Breast epithelium (tissue), 4 donors: Measurements from ENCODE around the gene STK32A. TPM values are rescaled to one million over a fixed set of nuclear protein-coding genes. Genes with fewer than 3 reads are reported as not detected.

Experiments
- DNase-seq, 2 donors: peaks; one replicate each; pipeline ENCODE4 v3.0.0-alpha.2; 2019; ENCODE audit warnings: low spot score in 2 of 2
- H3K27ac ChIP-seq, 2 donors: fragments of 200-600 bp; sonication (generic) in 1 of 2; one replicate each; pipeline ENCODE4 v1.5.1; 2016 to 2019; ENCODE audit warnings: mild to moderate bottlenecking in 1 of 2
- H3K27me3 ChIP-seq, 2 donors: fragments of 200-600 bp; sonication (generic) in 1 of 2; one replicate each; pipeline versions ENCODE4 v1.5.1 to v1.6.0; 2017 to 2019; ENCODE audit warnings: control low read depth in 1 of 2, mild to moderate bottlenecking in 1 of 2
- H3K36me3 ChIP-seq: fragments of 200-600 bp; one replicate; pipeline ENCODE4 v1.5.1; 2019
- H3K4me1 ChIP-seq, 2 donors: fragments of 200-600 bp; sonication (generic); one replicate each; pipeline ENCODE4 v1.5.1; 2016 to 2019; ENCODE audit warnings: control low read depth in 1 of 2
- H3K4me3 ChIP-seq, 3 donors: fragments of 200-600 bp; sonication (generic); 1 replicate in 2 of 3; 2 replicates in 1 of 3; pipeline ENCODE4 v1.5.1; 2016 to 2019; ENCODE audit warnings: mild to moderate bottlenecking in 3 of 3, moderate library complexity in 2 of 3
- H3K9me3 ChIP-seq, 2 donors: fragments of 200-600 bp; sonication (generic) in 1 of 2; one replicate each; pipeline ENCODE4 v1.5.1; 2016 to 2019; ENCODE audit warnings: control low read depth in 1 of 2
- CTCF ChIP-seq, 3 donors: fragments of 450-650 bp; IDR thresholded peaks; one replicate each; pipeline ENCODE4 v1.5.1; 2016 to 2017; ENCODE audit warnings: antibody characterized with exemption in 3 of 3, mild to moderate bottlenecking in 3 of 3, moderate library complexity in 3 of 3
- POLR2A ChIP-seq: fragments of 450-650 bp; IDR thresholded peaks from one replicate; pipeline ENCODE4 v1.6.1; 2016; ENCODE audit warnings: antibody characterized with exemption, mild to moderate bottlenecking, moderate library complexity
- POLR2AphosphoS5 ChIP-seq, 3 donors: sonication (generic); formaldehyde crosslinking; IDR thresholded peaks; one replicate each; pipeline ENCODE4 v1.6.1; 2017; ENCODE audit warnings: antibody characterized with exemption in 3 of 3
- intact Hi-C: fragments of 100-400 bp; cut with DNase I; formaldehyde crosslinking; loops from one replicate; pipeline ENCODE4 v1.15.1; 2023; ENCODE audit warnings: low total_unique reads
- total RNA-seq, 3 donors: library from RNA; depleted of rRNA; stranded (reverse); fragments of >200 nt; gene quantifications; one replicate each; pipeline ENCODE4 v1.1.0, GENCODE V29; 2016

STK32A gene
- total RNA-seq, 3 donors from 2014 or later = 2.0 to 6.9 (median 3.5) TPM

GRCh38 chr5:147384346-147385193 is 149.7 kb downstream of the STK32A start:
- intact Hi-C loops = loop anchor here (5.0 kb wide), 1 partner anchor 423 kb away; no protein-coding TSS in a partner anchor
- H3K9me3 ChIP-seq = no peaks in the 10 kb centered on the region
- no peak overlapping the region for H3K4me3 ChIP-seq
- H3K27ac ChIP-seq = no peak overlapping the region
- TF ChIP-seq POLR2AphosphoS5 (IDR thresholded peaks at IDR 0.05) (no peak), CTCF (IDR thresholded peaks at IDR 0.05) (no peak), POLR2A (no peak)
- H3K36me3 ChIP-seq = no peaks in the 10 kb centered on the region
- H3K27me3 ChIP-seq = no peaks in the 10 kb centered on the region
- H3K4me1 ChIP-seq = no peaks in the 10 kb centered on the region
- no peak for DNase-seq

GRCh38 chr5:147387109-147387508 is 152.3 kb downstream of the STK32A start:
- Histone ChIP-seq H3K4me3 (no peak overlapping the region), H3K36me3 (no peaks in the 10 kb centered on the region), H3K27ac (no peak overlapping the region), H3K9me3 (no peaks in the 10 kb centered on the region), H3K4me1 (no peaks in the 10 kb centered on the region), H3K27me3 (no peaks in the 10 kb centered on the region)
- intact Hi-C loops = loop anchor here (5.0 kb wide), 1 partner anchor 420 kb away; no protein-coding TSS in a partner anchor
- TF ChIP-seq POLR2A (no peak), POLR2AphosphoS5 (IDR thresholded peaks at IDR 0.05) (no peak), CTCF (IDR thresholded peaks at IDR 0.05) (no peak)
- DNase-seq = no peak

- H3K4me3 ChIP-seq = no peak overlapping the region
- H3K36me3 ChIP-seq = no peaks in the 10 kb centered on the region
- no peaks in the 10 kb centered on the region for H3K9me3 ChIP-seq
- no peak overlapping the region for H3K27ac ChIP-seq
- TF ChIP-seq POLR2AphosphoS5 (IDR thresholded peaks at IDR 0.05) (no peak), POLR2A (no peak), CTCF (IDR thresholded peaks at IDR 0.05) (no peak)
- no peaks in the 10 kb centered on the region for H3K4me1 ChIP-seq
- no peaks in the 10 kb centered on the region for H3K27me3 ChIP-seq
- intact Hi-C loops = loop anchor here (5.0 kb wide), 1 partner anchor 419 kb away; no protein-coding TSS in a partner anchor
- DNase-seq = no peak
Observed at GRCh38 chr5:147388184-147389108, 153.6 kb downstream of the STK32A start.

- Histone ChIP-seq H3K4me1 (no peaks in the 10 kb centered on the region), H3K9me3 (no peaks in the 10 kb centered on the region), H3K4me3 (no peak overlapping the region), H3K36me3 (no peaks in the 10 kb centered on the region), H3K27ac (no peak overlapping the region), H3K27me3 (no peaks in the 10 kb centered on the region)
- intact Hi-C loops = no loop called here
- TF ChIP-seq CTCF (IDR thresholded peaks at IDR 0.05) = no peak
- no peak for TF ChIP-seq POLR2AphosphoS5 (IDR thresholded peaks at IDR 0.05)
- TF ChIP-seq POLR2A = no peak
- no peak for DNase-seq
Observed at GRCh38 chr5:147390654-147391225, 155.9 kb downstream of the STK32A start.
